ENCODE measurements around the gene ZNF532.

DNA sequence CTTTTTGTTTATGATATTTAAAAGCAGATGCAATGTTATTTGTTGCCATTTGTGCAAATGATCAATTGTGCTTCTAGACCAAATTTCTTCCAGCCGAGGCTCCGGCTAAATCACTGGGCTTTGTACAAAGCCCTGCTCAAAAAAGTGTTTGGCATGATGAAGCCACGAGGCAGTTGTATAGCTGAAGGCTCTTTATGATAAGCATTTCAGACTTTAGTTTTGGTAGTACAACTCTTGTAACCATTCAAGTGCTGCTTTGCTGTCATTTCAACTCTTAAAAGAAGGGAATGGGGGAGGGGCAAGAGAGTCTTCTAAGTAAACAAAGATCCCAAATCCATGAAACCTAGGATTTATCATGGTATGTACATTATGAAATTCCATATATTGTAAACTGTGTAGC is 3.3 kb upstream of the ZNF532 start:
- no peak for TF ChIP-seq NR2C2 (CRISPR knock-in tag; IDR thresholded peaks at IDR 0.05)
- no peak for TF ChIP-seq NR2C2 (tag; IDR thresholded peaks at IDR 0.05)
- TF ChIP-seq, protein P1, sequence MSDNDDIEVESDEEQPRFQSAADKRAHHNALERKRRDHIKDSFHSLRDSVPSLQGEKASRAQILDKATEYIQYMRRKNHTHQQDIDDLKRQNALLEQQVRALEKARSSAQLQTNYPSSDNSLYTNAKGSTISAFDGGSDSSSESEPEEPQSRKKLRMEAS (CRISPR knock-in tag; IDR thresholded peaks at IDR 0.05) = no peak
- TF ChIP-seq CBX1 (IDR thresholded peaks at IDR 0.05; ENCODE audit: low read depth) = no peak
- TF ChIP-seq, protein P2, sequence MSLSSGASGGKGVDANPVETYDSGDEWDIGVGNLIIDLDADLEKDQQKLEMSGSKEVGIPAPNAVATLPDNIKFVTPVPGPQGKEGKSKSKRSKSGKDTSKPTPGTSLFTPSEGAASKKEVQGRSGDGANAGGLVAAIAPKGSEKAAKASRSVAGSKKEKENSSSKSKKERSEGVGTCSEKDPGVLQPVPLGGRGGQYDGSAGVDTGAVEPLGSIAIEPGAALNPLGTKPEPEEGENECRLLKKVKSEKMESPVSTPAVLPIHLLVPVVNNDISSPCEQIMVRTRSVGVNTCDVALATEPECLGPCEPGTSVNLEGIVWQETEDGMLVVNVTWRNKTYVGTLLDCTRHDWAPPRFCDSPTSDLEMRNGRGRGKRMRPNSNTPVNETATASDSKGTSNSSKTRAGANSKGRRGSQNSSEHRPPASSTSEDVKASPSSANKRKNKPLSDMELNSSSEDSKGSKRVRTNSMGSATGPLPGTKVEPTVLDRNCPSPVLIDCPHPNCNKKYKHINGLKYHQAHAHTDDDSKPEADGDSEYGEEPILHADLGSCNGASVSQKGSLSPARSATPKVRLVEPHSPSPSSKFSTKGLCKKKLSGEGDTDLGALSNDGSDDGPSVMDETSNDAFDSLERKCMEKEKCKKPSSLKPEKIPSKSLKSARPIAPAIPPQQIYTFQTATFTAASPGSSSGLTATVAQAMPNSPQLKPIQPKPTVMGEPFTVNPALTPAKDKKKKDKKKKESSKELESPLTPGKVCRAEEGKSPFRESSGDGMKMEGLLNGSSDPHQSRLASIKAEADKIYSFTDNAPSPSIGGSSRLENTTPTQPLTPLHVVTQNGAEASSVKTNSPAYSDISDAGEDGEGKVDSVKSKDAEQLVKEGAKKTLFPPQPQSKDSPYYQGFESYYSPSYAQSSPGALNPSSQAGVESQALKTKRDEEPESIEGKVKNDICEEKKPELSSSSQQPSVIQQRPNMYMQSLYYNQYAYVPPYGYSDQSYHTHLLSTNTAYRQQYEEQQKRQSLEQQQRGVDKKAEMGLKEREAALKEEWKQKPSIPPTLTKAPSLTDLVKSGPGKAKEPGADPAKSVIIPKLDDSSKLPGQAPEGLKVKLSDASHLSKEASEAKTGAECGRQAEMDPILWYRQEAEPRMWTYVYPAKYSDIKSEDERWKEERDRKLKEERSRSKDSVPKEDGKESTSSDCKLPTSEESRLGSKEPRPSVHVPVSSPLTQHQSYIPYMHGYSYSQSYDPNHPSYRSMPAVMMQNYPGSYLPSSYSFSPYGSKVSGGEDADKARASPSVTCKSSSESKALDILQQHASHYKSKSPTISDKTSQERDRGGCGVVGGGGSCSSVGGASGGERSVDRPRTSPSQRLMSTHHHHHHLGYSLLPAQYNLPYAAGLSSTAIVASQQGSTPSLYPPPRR (CRISPR knock-in tag; IDR thresholded peaks at IDR 0.05; ENCODE audit: borderline replicate concordance) = no peak
- no peak for TF ChIP-seq POLR2AphosphoS5 (IDR thresholded peaks at IDR 0.05; ENCODE audit: control insufficient read depth, insufficient read depth, low read depth, low read length)
